Epithelial cell of proximal tubule (primary cell): Measurements from ENCODE around the gene SURF4. TPM values are rescaled to one million over a fixed set of nuclear protein-coding genes. Genes with fewer than 3 reads are reported as not detected.
"Not testable (repeated sequence)": the region's sequence is repeated elsewhere in the genome, so short reads cannot be mapped to it uniquely, and the experiment has no call there.

Experiments used
- DNase-seq: peaks from one replicate; pipeline ENCODE4 v3.0.0-alpha.2; 2011; ENCODE audit warnings: low read depth
- H3K4me3 ChIP-seq: 2 replicates; pipeline ENCODE4 v1.5.1; 2011; ENCODE audit warnings: low read depth, mild to moderate bottlenecking, low read length
- total RNA-seq: library from RNA; depleted of rRNA; stranded (reverse); fragments of >200 nt; gene quantifications from 2 replicates; pipeline ENCODE4 v1.2.3, GENCODE V29; 2015
- TF ChIP-seq, protein P1 (sequence below): conservative IDR thresholded peaks from 2 replicates; pipeline ENCODE4 v1.5.1; 2012; ENCODE audit warnings: low read depth, mild to moderate bottlenecking, low read length

Gene SURF4
- total RNA-seq, 1 donor from 2014 or later, result 125 TPM

DNA sequence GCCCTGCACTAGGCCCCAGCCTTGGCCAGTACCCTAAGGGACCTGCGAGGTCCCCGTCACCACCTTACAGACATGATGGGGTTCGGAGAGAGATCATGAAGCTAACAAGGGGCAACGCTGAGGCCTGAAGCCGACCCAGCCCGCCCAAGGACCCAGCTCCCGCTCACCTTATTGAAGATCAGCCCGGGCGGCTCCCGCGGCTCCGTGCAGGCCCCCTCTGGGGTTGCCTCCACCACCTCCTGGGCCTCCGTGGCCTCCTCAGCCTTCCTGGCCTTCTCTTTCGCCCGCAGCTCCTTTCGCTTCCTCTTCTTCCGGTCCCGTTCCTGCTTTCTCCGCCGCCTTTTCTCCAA is 43.5 kb downstream of the SURF4 start:
- TF ChIP-seq, protein P1, sequence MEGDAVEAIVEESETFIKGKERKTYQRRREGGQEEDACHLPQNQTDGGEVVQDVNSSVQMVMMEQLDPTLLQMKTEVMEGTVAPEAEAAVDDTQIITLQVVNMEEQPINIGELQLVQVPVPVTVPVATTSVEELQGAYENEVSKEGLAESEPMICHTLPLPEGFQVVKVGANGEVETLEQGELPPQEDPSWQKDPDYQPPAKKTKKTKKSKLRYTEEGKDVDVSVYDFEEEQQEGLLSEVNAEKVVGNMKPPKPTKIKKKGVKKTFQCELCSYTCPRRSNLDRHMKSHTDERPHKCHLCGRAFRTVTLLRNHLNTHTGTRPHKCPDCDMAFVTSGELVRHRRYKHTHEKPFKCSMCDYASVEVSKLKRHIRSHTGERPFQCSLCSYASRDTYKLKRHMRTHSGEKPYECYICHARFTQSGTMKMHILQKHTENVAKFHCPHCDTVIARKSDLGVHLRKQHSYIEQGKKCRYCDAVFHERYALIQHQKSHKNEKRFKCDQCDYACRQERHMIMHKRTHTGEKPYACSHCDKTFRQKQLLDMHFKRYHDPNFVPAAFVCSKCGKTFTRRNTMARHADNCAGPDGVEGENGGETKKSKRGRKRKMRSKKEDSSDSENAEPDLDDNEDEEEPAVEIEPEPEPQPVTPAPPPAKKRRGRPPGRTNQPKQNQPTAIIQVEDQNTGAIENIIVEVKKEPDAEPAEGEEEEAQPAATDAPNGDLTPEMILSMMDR, result no peak
- no peak for DNase-seq
- H3K4me3 ChIP-seq, result no peak overlapping the region

- no peak for DNase-seq
- TF ChIP-seq, protein P1, result no peak
Measured at GRCh38 chr9:133331641-133332380, 44.0 kb downstream of the SURF4 start.

GRCh38 chr9:133331221-133331620 is 44.6 kb downstream of the SURF4 start:
- TF ChIP-seq, protein P1, result no peak
- no peak for DNase-seq
- no peak overlapping the region for H3K4me3 ChIP-seq

More at GRCh38 chr9:133331641-133332380, 44.0 kb downstream of the SURF4 start:
- no peak overlapping the region for H3K4me3 ChIP-seq

- not testable (repeated sequence) for DNase-seq, H3K4me3 ChIP-seq
- TF ChIP-seq, protein P1, result peak; percentile 62
Measured at GRCh38 chr9:133329306-133330156, 46.3 kb downstream of the SURF4 start.

GRCh38 chr9:133327834-133328484 is 47.9 kb downstream of the SURF4 start:
- DNase-seq, result no peak
- TF ChIP-seq, protein P1, result no peak
- no peak overlapping the region for H3K4me3 ChIP-seq

- DNase-seq, H3K4me3 ChIP-seq: not testable (repeated sequence)
Measured at GRCh38 chr9:133327021-133327420, 48.8 kb downstream of the SURF4 start.
